Frontal cortex (tissue), 4 donors: Measurements from ENCODE around the gene SPECC1L. TPM values are rescaled to one million over a fixed set of nuclear protein-coding genes. Genes with fewer than 3 reads are reported as not detected.
A peak's percentile ranks its signal among the peaks of the same experiment; 100 is the strongest.

Source experiments
- DNase-seq, 2 donors: peaks; one replicate each; pipeline ENCODE4 v3.0.0; 2012; ENCODE audit warnings: low spot score in 2 of 2
- FAIRE-seq: peaks from 2 replicates; lab custom pipeline; 2012; peaks lifted over from hg19 to GRCh38; lab: Jason Lieb, UNC
- total RNA-seq: library from RNA; depleted of rRNA; stranded (reverse); fragments of >200 nt; gene quantifications from one replicate; pipeline ENCODE4 v1.2.3, GENCODE V29; 2014
- donor health status: control.
- donor health status: control.
- donor health status: control.

SPECC1L gene
- total RNA-seq, 1 donor from 2014 or later: 47.7 TPM

GRCh38 chr22:24407278-24407665, 136.6 kb downstream of the SPECC1L start:
- FAIRE-seq (no peak), DNase-seq (peak in 1 of 2 donors; percentile 10)

GRCh38 chr22:24407884-24408283, 137.3 kb downstream of the SPECC1L start:
- DNase-seq: no peak

GRCh38 chr22:24408630-24409029, 138.0 kb downstream of the SPECC1L start:
- FAIRE-seq (no peak), DNase-seq (no peak)

More at GRCh38 chr22:24407884-24408283, 137.3 kb downstream of the SPECC1L start:
- FAIRE-seq: no peak

GRCh38 chr22:24409707-24410106, 139.1 kb downstream of the SPECC1L start:
- FAIRE-seq (no peak), DNase-seq (no peak)

GRCh38 chr22:24410110-24410856, 139.7 kb downstream of the SPECC1L start:
- FAIRE-seq (no peak), DNase-seq (no peak)

GRCh38 chr22:24411256-24412004, 140.8 kb downstream of the SPECC1L start:
- FAIRE-seq (no peak), DNase-seq (no peak)

- DNase-seq: no peak
- no peak for FAIRE-seq
Measured at GRCh38 chr22:24412274-24412673, 141.6 kb downstream of the SPECC1L start.

GRCh38 chr22:24413271-24413670, 142.6 kb downstream of the SPECC1L start:
- FAIRE-seq (no peak), DNase-seq (no peak)

- FAIRE-seq (no peak), DNase-seq (no peak)
Measured at GRCh38 chr22:24413736-24414385, 143.2 kb downstream of the SPECC1L start.

GRCh38 chr22:24414523-24414922, 143.9 kb downstream of the SPECC1L start:
- no peak for DNase-seq
- FAIRE-seq: no peak

GRCh38 chr22:24414984-24415945, 144.6 kb downstream of the SPECC1L start:
- FAIRE-seq (no peak), DNase-seq (no peak)

- peak in 1 of 2 donors; percentile 6 for DNase-seq
- no peak for FAIRE-seq
Measured at GRCh38 chr22:24416095-24416494, 145.5 kb downstream of the SPECC1L start.

- FAIRE-seq (no peak), DNase-seq (no peak)
Measured at GRCh38 chr22:24416611-24417010, 146.0 kb downstream of the SPECC1L start.

GRCh38 chr22:24417200-24417599, 146.6 kb downstream of the SPECC1L start:
- DNase-seq (peak in 1 of 2 donors; percentile 2), FAIRE-seq (no peak)

- peak in 1 of 2 donors; percentile 1 for DNase-seq
- no peak for FAIRE-seq
Measured at GRCh38 chr22:24417901-24418641, 147.4 kb downstream of the SPECC1L start.

GRCh38 chr22:24418786-24419474, 148.3 kb downstream of the SPECC1L start:
- FAIRE-seq (no peak), DNase-seq (no peak)

- FAIRE-seq (no peak), DNase-seq (no peak)
Measured at GRCh38 chr22:24419475-24419850, 148.8 kb downstream of the SPECC1L start.
